WTC11 (cell line): ENCODE results near the gene SPOCD1.

Experiments
- ESRRA ChIP-seq: sonication (generic); formaldehyde crosslinking; IDR thresholded peaks from 2 replicates; pipeline ENCODE4 v1.8.1; 2022; ENCODE audit warnings: mild to moderate bottlenecking, missing genetic modification reagents, borderline replicate concordance
- NR3C1 ChIP-seq: sonication (generic); formaldehyde crosslinking; conservative IDR thresholded peaks from 2 replicates; pipeline ENCODE4 v1.8.1; 2023; ENCODE audit warnings: low read depth, mild to moderate bottlenecking, missing genetic modification reagents
- TF ChIP-seq, protein P1 (sequence below): sonication (generic); formaldehyde crosslinking; IDR thresholded peaks from 2 replicates; pipeline ENCODE4 v1.8.0; 2022; ENCODE audit warnings: mild to moderate bottlenecking, missing genetic modification reagents
- TF ChIP-seq, protein P2 (sequence below): sonication (generic); formaldehyde crosslinking; IDR thresholded peaks from 2 replicates; pipeline ENCODE4 v1.8.1; 2023; ENCODE audit warnings: mild to moderate bottlenecking, missing genetic modification reagents, moderate library complexity
- TF ChIP-seq, protein P3 (sequence below): fragments of 200-600 bp; IDR thresholded peaks from 2 replicates; pipeline ENCODE4 v1.8.0; 2022; ENCODE audit warnings: antibody characterized with exemption
- TF ChIP-seq, protein P4 (sequence below): sonication (generic); formaldehyde crosslinking; IDR thresholded peaks from 2 replicates; pipeline ENCODE4 v1.8.0; 2022; ENCODE audit warnings: mild to moderate bottlenecking, missing genetic modification reagents
- TF ChIP-seq, protein P5 (sequence below): sonication (generic); formaldehyde crosslinking; IDR thresholded peaks from 2 replicates; pipeline ENCODE4 v1.8.1; 2022; ENCODE audit warnings: low read depth, missing genetic modification reagents, borderline replicate concordance
- TF ChIP-seq, protein P6 (sequence below): sonication (generic); formaldehyde crosslinking; conservative IDR thresholded peaks from 2 replicates; pipeline ENCODE4 v1.8.1; 2022; ENCODE audit warnings: mild to moderate bottlenecking, missing genetic modification reagents
- TF ChIP-seq, protein P7 (sequence below): fragments of 250-450 bp; sonication (Bioruptor Pico); IDR thresholded peaks from 2 replicates; pipeline ENCODE4 v1.9.0; 2021; ENCODE audit warnings: mild to moderate bottlenecking
- TF ChIP-seq, protein P8 (sequence below): fragments of 250-450 bp; sonication (Bioruptor Pico); IDR thresholded peaks from 2 replicates; pipeline ENCODE4 v2.1.2; 2022; ENCODE audit warnings: mild to moderate bottlenecking, moderate library complexity

DNA sequence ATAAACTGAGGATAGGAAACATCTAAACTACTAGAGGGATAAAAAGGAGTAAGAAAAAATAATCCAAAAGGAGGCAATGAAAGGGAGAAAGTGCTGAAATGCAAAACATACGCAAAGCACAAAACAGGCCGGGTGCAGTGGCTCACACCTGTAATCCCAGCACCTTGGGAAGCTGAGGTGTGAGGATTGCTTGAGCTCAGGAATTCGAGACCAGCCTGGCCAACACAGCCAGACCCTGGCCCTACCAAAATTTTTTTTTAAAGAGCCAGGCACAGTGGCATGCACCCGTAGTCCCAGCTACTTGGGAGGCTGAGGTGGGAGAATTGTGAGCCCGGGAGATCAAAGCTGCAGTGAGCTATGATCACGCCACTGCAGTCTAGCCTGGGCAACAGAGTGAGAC is 10.5 kb downstream of the SPOCD1 start:
- TF ChIP-seq, protein P1, sequence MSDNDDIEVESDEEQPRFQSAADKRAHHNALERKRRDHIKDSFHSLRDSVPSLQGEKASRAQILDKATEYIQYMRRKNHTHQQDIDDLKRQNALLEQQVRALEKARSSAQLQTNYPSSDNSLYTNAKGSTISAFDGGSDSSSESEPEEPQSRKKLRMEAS (CRISPR knock-in tag) = no peak
- TF ChIP-seq, protein P2, sequence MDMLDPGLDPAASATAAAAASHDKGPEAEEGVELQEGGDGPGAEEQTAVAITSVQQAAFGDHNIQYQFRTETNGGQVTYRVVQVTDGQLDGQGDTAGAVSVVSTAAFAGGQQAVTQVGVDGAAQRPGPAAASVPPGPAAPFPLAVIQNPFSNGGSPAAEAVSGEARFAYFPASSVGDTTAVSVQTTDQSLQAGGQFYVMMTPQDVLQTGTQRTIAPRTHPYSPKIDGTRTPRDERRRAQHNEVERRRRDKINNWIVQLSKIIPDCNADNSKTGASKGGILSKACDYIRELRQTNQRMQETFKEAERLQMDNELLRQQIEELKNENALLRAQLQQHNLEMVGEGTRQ (CRISPR knock-in tag) = no peak
- TF ChIP-seq, protein P3, sequence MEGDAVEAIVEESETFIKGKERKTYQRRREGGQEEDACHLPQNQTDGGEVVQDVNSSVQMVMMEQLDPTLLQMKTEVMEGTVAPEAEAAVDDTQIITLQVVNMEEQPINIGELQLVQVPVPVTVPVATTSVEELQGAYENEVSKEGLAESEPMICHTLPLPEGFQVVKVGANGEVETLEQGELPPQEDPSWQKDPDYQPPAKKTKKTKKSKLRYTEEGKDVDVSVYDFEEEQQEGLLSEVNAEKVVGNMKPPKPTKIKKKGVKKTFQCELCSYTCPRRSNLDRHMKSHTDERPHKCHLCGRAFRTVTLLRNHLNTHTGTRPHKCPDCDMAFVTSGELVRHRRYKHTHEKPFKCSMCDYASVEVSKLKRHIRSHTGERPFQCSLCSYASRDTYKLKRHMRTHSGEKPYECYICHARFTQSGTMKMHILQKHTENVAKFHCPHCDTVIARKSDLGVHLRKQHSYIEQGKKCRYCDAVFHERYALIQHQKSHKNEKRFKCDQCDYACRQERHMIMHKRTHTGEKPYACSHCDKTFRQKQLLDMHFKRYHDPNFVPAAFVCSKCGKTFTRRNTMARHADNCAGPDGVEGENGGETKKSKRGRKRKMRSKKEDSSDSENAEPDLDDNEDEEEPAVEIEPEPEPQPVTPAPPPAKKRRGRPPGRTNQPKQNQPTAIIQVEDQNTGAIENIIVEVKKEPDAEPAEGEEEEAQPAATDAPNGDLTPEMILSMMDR = no peak
- TF ChIP-seq, protein P4, sequence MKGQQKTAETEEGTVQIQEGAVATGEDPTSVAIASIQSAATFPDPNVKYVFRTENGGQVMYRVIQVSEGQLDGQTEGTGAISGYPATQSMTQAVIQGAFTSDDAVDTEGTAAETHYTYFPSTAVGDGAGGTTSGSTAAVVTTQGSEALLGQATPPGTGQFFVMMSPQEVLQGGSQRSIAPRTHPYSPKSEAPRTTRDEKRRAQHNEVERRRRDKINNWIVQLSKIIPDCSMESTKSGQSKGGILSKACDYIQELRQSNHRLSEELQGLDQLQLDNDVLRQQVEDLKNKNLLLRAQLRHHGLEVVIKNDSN = no peak
- TF ChIP-seq, protein P5, sequence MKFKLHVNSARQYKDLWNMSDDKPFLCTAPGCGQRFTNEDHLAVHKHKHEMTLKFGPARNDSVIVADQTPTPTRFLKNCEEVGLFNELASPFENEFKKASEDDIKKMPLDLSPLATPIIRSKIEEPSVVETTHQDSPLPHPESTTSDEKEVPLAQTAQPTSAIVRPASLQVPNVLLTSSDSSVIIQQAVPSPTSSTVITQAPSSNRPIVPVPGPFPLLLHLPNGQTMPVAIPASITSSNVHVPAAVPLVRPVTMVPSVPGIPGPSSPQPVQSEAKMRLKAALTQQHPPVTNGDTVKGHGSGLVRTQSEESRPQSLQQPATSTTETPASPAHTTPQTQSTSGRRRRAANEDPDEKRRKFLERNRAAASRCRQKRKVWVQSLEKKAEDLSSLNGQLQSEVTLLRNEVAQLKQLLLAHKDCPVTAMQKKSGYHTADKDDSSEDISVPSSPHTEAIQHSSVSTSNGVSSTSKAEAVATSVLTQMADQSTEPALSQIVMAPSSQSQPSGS (CRISPR knock-in tag) = no peak
- no peak for TF ChIP-seq NR3C1 (CRISPR knock-in tag)
- TF ChIP-seq, protein P6, sequence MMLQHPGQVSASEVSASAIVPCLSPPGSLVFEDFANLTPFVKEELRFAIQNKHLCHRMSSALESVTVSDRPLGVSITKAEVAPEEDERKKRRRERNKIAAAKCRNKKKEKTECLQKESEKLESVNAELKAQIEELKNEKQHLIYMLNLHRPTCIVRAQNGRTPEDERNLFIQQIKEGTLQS (CRISPR knock-in tag) = no peak
- no peak for TF ChIP-seq ESRRA (CRISPR knock-in tag)
- TF ChIP-seq, protein P7, sequence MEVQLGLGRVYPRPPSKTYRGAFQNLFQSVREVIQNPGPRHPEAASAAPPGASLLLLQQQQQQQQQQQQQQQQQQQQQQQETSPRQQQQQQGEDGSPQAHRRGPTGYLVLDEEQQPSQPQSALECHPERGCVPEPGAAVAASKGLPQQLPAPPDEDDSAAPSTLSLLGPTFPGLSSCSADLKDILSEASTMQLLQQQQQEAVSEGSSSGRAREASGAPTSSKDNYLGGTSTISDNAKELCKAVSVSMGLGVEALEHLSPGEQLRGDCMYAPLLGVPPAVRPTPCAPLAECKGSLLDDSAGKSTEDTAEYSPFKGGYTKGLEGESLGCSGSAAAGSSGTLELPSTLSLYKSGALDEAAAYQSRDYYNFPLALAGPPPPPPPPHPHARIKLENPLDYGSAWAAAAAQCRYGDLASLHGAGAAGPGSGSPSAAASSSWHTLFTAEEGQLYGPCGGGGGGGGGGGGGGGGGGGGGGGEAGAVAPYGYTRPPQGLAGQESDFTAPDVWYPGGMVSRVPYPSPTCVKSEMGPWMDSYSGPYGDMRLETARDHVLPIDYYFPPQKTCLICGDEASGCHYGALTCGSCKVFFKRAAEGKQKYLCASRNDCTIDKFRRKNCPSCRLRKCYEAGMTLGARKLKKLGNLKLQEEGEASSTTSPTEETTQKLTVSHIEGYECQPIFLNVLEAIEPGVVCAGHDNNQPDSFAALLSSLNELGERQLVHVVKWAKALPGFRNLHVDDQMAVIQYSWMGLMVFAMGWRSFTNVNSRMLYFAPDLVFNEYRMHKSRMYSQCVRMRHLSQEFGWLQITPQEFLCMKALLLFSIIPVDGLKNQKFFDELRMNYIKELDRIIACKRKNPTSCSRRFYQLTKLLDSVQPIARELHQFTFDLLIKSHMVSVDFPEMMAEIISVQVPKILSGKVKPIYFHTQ = no peak
- TF ChIP-seq, protein P8, sequence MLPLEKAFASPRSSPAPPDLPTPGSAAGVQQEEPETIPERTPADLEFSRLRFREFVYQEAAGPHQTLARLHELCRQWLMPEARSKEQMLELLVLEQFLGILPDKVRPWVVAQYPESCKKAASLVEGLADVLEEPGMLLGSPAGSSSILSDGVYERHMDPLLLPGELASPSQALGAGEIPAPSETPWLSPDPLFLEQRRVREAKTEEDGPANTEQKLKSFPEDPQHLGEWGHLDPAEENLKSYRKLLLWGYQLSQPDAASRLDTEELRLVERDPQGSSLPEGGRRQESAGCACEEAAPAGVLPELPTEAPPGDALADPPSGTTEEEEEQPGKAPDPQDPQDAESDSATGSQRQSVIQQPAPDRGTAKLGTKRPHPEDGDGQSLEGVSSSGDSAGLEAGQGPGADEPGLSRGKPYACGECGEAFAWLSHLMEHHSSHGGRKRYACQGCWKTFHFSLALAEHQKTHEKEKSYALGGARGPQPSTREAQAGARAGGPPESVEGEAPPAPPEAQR = no peak
